DOHH2 (cell line): ENCODE results near the gene LAGE3.

ENCODE experiments used
- CTCF ChIP-seq: fragments of 200-600 bp; sonication (generic); IDR thresholded peaks from one replicate; pipeline ENCODE4 v1.5.1; 2014; ENCODE audit warnings: antibody characterized with exemption, mild to moderate bottlenecking, low read depth, low read length; ENCODE audit not compliant: poor library complexity, severe bottlenecking
- EZH2phosphoT487 ChIP-seq: fragments of 200-600 bp; sonication (generic); IDR thresholded peaks from 2 replicates; pipeline ENCODE4 v1.6.1; 2017; ENCODE audit warnings: borderline replicate concordance, mild to moderate bottlenecking, antibody characterized with exemption, low read length, moderate library complexity, mixed read lengths

GRCh38 chrX:154488336-154489075, 9.4 kb upstream of the LAGE3 start:
- no peak for TF ChIP-seq EZH2phosphoT487
- no peak for TF ChIP-seq CTCF
